H9 (cell line): ENCODE results near the gene SMIM15. TPM values are rescaled to one million over a fixed set of nuclear protein-coding genes. Genes with fewer than 3 reads are reported as not detected.

ENCODE experiments used
- DNase-seq: peaks from one replicate; pipeline ENCODE4 v3.0.0-alpha.2; 2017
- H2AFZ ChIP-seq: one replicate; pipeline ENCODE4 v1.6.1; 2013; ENCODE audit warnings: mild to moderate bottlenecking, low read length, control low read depth, moderate library complexity
- H2AK5ac ChIP-seq: 2 replicates; pipeline ENCODE4 v1.6.1; 2013; ENCODE audit warnings: low read length, control low read depth, mixed read lengths; ENCODE audit not compliant: insufficient read length
- H2BK120ac ChIP-seq: one replicate; pipeline ENCODE4 v1.6.1; 2013; ENCODE audit warnings: low read depth, mild to moderate bottlenecking, low read length, control low read depth, inconsistent platforms; ENCODE audit not compliant: poor library complexity, severe bottlenecking
- H2BK12ac ChIP-seq: 2 replicates; pipeline ENCODE4 v1.6.1; 2013; ENCODE audit warnings: low read length, control low read depth, mixed read lengths, low read depth; ENCODE audit not compliant: insufficient read length
- H2BK15ac ChIP-seq: 2 replicates; pipeline ENCODE4 v1.6.1; 2013; ENCODE audit warnings: low read depth, low read length, control low read depth
- H2BK20ac ChIP-seq: one replicate; pipeline ENCODE4 v1.6.1; 2013; ENCODE audit warnings: low read depth, mild to moderate bottlenecking, low read length, control low read depth, inconsistent platforms; ENCODE audit not compliant: poor library complexity, severe bottlenecking
- H2BK5ac ChIP-seq: 2 replicates; pipeline ENCODE4 v1.6.1; 2013; ENCODE audit warnings: low read length, control low read depth, mixed read lengths; ENCODE audit not compliant: insufficient read length
- H3K14ac ChIP-seq: 2 replicates; pipeline ENCODE4 v1.6.1; 2013; ENCODE audit warnings: low read length, control low read depth; ENCODE audit not compliant: insufficient read depth
- H3K18ac ChIP-seq: 2 replicates; pipeline ENCODE4 v1.6.1; 2013; ENCODE audit warnings: low read depth, mild to moderate bottlenecking, mixed read lengths, low read length, control low read depth; ENCODE audit not compliant: insufficient read length
- H3K23ac ChIP-seq: 2 replicates; pipeline ENCODE4 v1.6.1; 2013; ENCODE audit warnings: low read length, control low read depth, mixed read lengths, low read depth; ENCODE audit not compliant: insufficient read length
- H3K23me2 ChIP-seq: 2 replicates; pipeline ENCODE4 v1.6.1; 2013; ENCODE audit warnings: low read depth, mild to moderate bottlenecking, mixed read lengths, low read length, control low read depth; ENCODE audit not compliant: insufficient read length, poor library complexity, severe bottlenecking
- H3K27ac ChIP-seq: 2 replicates; pipeline ENCODE4 v1.5.1; 2013; ENCODE audit warnings: low read length, control low read depth, mixed read lengths, low read depth; ENCODE audit not compliant: insufficient read length
- H3K27me3 ChIP-seq: 2 replicates; pipeline ENCODE4 v1.6.1; 2013; ENCODE audit warnings: low read length, control low read depth, inconsistent platforms; ENCODE audit not compliant: insufficient read depth
- H3K4ac ChIP-seq: 2 replicates; pipeline ENCODE4 v1.6.1; 2013; ENCODE audit warnings: low read depth, mild to moderate bottlenecking, control low read depth, inconsistent platforms, low read length, moderate library complexity
- H3K4me1 ChIP-seq: 2 replicates; pipeline ENCODE4 v1.6.1; 2013; ENCODE audit warnings: low read length, control low read depth, inconsistent platforms; ENCODE audit not compliant: insufficient read depth
- H3K4me2 ChIP-seq: 2 replicates; pipeline ENCODE4 v1.6.1; 2013; ENCODE audit warnings: low read length, control low read depth, mixed read lengths; ENCODE audit not compliant: insufficient read length, insufficient read depth
- H3K56ac ChIP-seq: 2 replicates; pipeline ENCODE4 v1.6.1; 2013; ENCODE audit warnings: low read depth, mild to moderate bottlenecking, mixed read lengths, low read length, control low read depth; ENCODE audit not compliant: insufficient read length
- H3K79me1 ChIP-seq: 2 replicates; pipeline ENCODE4 v1.6.1; 2013; ENCODE audit warnings: low read depth, mild to moderate bottlenecking, moderate library complexity, low read length, control low read depth, inconsistent platforms; ENCODE audit not compliant: insufficient read depth, poor library complexity, severe bottlenecking
- H3K79me2 ChIP-seq: 2 replicates; pipeline ENCODE4 v1.6.1; 2013; ENCODE audit warnings: low read length, control low read depth, inconsistent platforms; ENCODE audit not compliant: insufficient read depth
- H3K9ac ChIP-seq: 2 replicates; pipeline ENCODE4 v1.6.1; 2013; ENCODE audit warnings: low read length, control low read depth, mixed read lengths; ENCODE audit not compliant: insufficient read length; ENCODE audit errors: extremely low read depth
- H3K9me3 ChIP-seq: one replicate; pipeline ENCODE4 v1.6.1; 2013; ENCODE audit warnings: low read depth, low read length, inconsistent platforms; ENCODE audit not compliant: control insufficient read depth
- H3T11ph ChIP-seq: one replicate; pipeline ENCODE4 v1.6.1; 2013; ENCODE audit warnings: mild to moderate bottlenecking, low read length, control low read depth, inconsistent platforms
- H4K20me1 ChIP-seq: one replicate; pipeline ENCODE4 v1.6.1; 2013; ENCODE audit not compliant: control insufficient read depth, insufficient read length, insufficient read depth
- H4K5ac ChIP-seq: 2 replicates; pipeline ENCODE4 v1.6.1; 2013; ENCODE audit warnings: low read depth, mild to moderate bottlenecking, mixed read lengths, low read length, control low read depth; ENCODE audit not compliant: insufficient read length
- H4K8ac ChIP-seq: replicated peaks from 2 replicates; pipeline ENCODE4 v1.6.1; 2013; ENCODE audit warnings: low read length, control low read depth, mixed read lengths, low read depth; ENCODE audit not compliant: insufficient read length
- H4K91ac ChIP-seq: 2 replicates; pipeline ENCODE4 v1.6.1; 2013; ENCODE audit warnings: low read depth, mild to moderate bottlenecking, moderate library complexity, mixed read lengths, low read length, control low read depth; ENCODE audit not compliant: insufficient read length
- H3K27ac Mint-ChIP-seq, 3 experiments: 2 replicates in 2 of 3; 3 replicates in 1 of 3; pipeline ENCODE4 v1.8.0; 2020 to 2021; ENCODE audit warnings: mixed read lengths in 3 of 3, mild to moderate bottlenecking in 1 of 3, moderate library complexity in 1 of 3
- H3K27me3 Mint-ChIP-seq: 2 replicates; pipeline ENCODE4 v1.8.0; 2021; ENCODE audit warnings: low read depth, mild to moderate bottlenecking, moderate library complexity, mixed read lengths
- H3K36me3 Mint-ChIP-seq, 3 experiments: 2 replicates in 2 of 3; 3 replicates in 1 of 3; pipeline ENCODE4 v1.8.0; 2020 to 2021; ENCODE audit warnings: low read depth in 3 of 3, mixed read lengths in 3 of 3; ENCODE audit not compliant: insufficient read depth in 1 of 3
- H3K4me1 Mint-ChIP-seq, 2 experiments: 2 replicates each; pipeline ENCODE4 v1.8.0; 2020; ENCODE audit warnings: mixed read lengths in 2 of 2
- H3K4me3 Mint-ChIP-seq, 2 experiments: 2 replicates in 1 of 2; 3 replicates in 1 of 2; pipeline ENCODE4 v1.8.0; 2020 to 2021; ENCODE audit warnings: mild to moderate bottlenecking in 2 of 2, mixed read lengths in 2 of 2, moderate library complexity in 1 of 2
- H3K9me3 Mint-ChIP-seq, 2 experiments: 2 replicates in 1 of 2; 3 replicates in 1 of 2; pipeline ENCODE4 v1.8.0; 2020; ENCODE audit warnings: mild to moderate bottlenecking in 2 of 2, mixed read lengths in 2 of 2, moderate library complexity in 1 of 2
- WGBS: extraction: QIAGEN DNeasy Blood & Tissue Kit; methylation state at CpG from one replicate; pipeline ENCODE4 v1.1.7; 2013; ENCODE audit warnings: missing lambda C conversion rate, low lambda C conversion rate, mixed read lengths; ENCODE audit not compliant: insufficient read length; ENCODE audit errors: extremely low coverage; 5-methylcytosine and 5-hydroxymethylcytosine counted together
- total RNA-seq: library from RNA; stranded (reverse); gene quantifications from 2 replicates; pipeline ENCODE4 v1.2.1, GENCODE V29; 2021
- TF ChIP-seq, protein P1 (sequence below): fragments of 200-600 bp; sonication (generic); conservative IDR thresholded peaks from 3 replicates; pipeline ENCODE4 v1.8.0; 2021; ENCODE audit warnings: antibody characterized with exemption, mild to moderate bottlenecking

Gene SMIM15
- total RNA-seq, 1 experiment from 2014 or later = 75.3 TPM

DNA sequence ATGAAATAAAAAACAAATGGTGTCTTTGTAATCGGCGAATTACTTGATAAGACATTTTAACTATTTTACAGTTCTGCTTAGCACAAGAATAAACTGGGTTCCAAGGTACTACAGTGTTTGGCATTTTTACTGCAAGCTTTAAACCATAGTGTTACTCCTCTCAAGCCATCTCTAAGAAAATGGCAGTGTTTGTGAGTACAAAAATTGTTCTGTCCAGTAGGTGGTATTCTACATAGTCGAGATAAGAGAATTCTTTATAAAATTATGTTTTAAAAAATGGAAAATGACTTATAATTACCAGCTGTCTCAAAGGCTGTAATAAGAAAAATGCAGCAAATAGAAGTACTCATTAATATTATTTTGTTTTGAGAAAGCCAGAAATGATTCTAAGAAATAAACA lies 3.2 kb downstream of the SMIM15 start:
- H3K79me2 ChIP-seq = peaks cover 6% of the 10 kb centered on the region; the same call in 1 of the 2 replicates
- H3K23me2 ChIP-seq = peaks cover 5% of the 10 kb centered on the region

More for the DNA sequence above, 3.2 kb downstream of the SMIM15 start:
- Histone ChIP-seq H3T11ph (no peak overlapping the region), H3K4ac (no peak overlapping the region), H2AK5ac (no peak overlapping the region), H2AFZ (no peak overlapping the region), H3K4me1 (no peaks in the 10 kb centered on the region), H3K14ac (no peak overlapping the region), H2BK12ac (no peak overlapping the region), H2BK20ac (no peak overlapping the region), H4K5ac (no peak overlapping the region), H3K4me2 (no peak overlapping the region), H3K56ac (no peak overlapping the region), H4K91ac (no peak overlapping the region), H2BK120ac (no peak overlapping the region), H4K8ac (no peak overlapping the region), H2BK5ac (no peak overlapping the region), H3K27me3 (no peaks in the 10 kb centered on the region), H3K9me3 (peaks cover 2% of the 10 kb centered on the region), H3K18ac (no peak overlapping the region), H3K9ac (no peak overlapping the region), H3K27ac (no peak overlapping the region), H2BK15ac (no peak overlapping the region), H3K23ac (no peak overlapping the region), H3K79me1 (no peaks in the 10 kb centered on the region), H4K20me1 (no peaks in the 10 kb centered on the region)
- WGBS = no CpG with 5 or more reads among the region's 3 CpGs
- Mint-ChIP-seq H3K4me1 (peaks cover 18 to 22% of the 10 kb centered on the region in 2 experiments), H3K36me3 (peaks cover 25 to 58% (median 51%) of the 10 kb centered on the region in 3 experiments), H3K27ac (no peak overlapping the region), H3K9me3 (peaks cover 4 to 8% of the 10 kb centered on the region in 2 experiments; a peak in 4 of 5 replicates), H3K27me3 (no peaks in the 10 kb centered on the region), H3K4me3 (no peak overlapping the region)
- TF ChIP-seq, protein P1, sequence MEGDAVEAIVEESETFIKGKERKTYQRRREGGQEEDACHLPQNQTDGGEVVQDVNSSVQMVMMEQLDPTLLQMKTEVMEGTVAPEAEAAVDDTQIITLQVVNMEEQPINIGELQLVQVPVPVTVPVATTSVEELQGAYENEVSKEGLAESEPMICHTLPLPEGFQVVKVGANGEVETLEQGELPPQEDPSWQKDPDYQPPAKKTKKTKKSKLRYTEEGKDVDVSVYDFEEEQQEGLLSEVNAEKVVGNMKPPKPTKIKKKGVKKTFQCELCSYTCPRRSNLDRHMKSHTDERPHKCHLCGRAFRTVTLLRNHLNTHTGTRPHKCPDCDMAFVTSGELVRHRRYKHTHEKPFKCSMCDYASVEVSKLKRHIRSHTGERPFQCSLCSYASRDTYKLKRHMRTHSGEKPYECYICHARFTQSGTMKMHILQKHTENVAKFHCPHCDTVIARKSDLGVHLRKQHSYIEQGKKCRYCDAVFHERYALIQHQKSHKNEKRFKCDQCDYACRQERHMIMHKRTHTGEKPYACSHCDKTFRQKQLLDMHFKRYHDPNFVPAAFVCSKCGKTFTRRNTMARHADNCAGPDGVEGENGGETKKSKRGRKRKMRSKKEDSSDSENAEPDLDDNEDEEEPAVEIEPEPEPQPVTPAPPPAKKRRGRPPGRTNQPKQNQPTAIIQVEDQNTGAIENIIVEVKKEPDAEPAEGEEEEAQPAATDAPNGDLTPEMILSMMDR = no peak
- DNase-seq = no peak
